GM11168 (cell line): ENCODE results near the gene FGF11.

Source experiments
- in situ Hi-C: fragments of 300-500 bp; cut with MboI; formaldehyde crosslinking; loops from one replicate; pipeline ENCODE4 v1.12.0; 2022; ENCODE audit warnings: low sequenced_read_pairs; ENCODE audit not compliant: unreplicated experiment

Gene FGF11

DNA sequence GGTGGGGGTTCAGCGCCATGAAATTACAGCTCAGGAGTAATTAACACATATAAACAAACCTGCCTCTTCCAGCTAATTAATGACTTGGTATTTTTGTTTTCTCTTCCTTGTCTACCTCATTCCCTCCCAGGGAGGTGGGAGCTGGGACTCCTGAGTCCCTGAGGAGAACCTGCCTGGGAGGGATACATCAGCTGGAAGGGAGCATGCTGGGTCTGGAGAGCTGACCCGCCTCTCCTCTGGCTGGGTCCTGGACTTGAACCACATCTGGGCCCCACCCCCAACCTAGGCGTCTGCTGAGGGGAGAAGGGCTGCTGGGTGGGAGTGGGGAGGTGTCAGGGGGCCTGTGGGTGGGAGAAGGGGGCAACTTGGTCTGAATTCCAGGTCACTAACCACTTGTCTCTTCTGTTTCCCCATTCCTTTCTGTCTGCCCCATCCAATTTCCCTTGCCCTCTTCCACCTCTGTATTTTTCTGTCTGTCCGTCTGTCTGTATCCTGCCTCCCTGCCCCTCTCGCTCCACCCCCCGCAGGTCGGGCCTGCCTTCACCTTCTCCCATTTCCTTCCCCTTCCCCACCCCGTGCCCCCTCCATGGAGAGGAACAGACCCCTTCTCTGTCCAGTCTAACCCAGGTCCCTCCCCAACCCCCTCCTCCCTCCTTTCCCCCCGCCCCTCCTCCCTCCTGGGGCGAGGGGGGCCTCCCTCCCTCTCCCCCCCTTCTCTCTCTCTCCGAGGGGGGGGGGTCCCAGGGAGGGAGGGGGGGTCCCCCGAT, 31.6 kb upstream of the FGF11 start, which contains the start of gene NLGN2:
Gene NLGN2, plus strand, starts transcription at position 361 of the 767 bp plus-strand sequence. CDS start 411 bp downstream, outside the sequence.
- in situ Hi-C loops, result no loop called here

DNA sequence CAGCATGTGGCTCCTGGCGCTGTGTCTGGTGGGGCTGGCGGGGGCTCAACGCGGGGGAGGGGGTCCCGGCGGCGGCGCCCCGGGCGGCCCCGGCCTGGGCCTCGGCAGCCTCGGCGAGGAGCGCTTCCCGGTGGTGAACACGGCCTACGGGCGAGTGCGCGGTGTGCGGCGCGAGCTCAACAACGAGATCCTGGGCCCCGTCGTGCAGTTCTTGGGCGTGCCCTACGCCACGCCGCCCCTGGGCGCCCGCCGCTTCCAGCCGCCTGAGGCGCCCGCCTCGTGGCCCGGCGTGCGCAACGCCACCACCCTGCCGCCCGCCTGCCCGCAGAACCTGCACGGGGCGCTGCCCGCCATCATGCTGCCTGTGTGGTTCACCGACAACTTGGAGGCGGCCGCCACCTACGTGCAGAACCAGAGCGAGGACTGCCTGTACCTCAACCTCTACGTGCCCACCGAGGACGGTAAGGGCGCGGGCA, 31.0 kb upstream of the FGF11 start:
- in situ Hi-C loops, result no loop called here

- in situ Hi-C loops, result no loop called here
Measured at GRCh38 chr17:7408863-7409262, 30.4 kb upstream of the FGF11 start.

DNA sequence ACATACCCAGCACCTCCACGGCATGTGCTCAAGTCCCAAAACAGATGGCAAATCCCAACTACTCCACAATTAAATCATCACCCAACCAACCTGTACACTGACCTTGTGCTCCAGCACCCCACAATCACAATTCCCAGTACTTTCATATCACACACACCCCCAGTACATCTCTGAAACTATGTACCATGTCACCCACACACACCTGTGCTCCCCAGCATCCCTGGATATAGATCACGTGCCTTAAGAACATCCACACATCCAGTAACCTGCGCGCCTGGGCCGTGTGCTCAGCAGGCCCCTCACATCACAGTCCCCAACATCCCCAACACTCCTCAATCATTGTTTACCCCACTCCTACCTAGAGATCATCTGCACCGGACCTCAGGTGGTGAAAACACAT, 29.6 kb upstream of the FGF11 start:
- in situ Hi-C loops, result no loop called here

- in situ Hi-C loops, result no loop called here
Measured at GRCh38 chr17:7410634-7411426, 28.5 kb upstream of the FGF11 start.

DNA sequence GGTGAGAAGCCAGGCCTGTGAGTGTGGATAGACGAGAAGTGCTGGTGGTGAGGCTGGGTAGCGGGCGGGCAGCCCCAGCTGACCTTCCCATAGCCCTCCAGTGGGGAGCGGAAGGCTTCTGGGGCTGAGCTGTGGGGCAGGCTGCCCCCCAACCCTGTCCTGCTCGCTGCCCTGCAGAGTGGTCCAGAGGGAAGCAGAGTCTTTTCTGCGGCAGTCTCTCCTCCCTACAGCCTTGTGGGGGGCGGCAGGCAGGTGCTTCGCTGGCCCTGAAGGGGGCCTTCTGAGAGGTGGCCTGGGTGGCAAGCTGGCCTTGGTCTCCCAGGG, 27.9 kb upstream of the FGF11 start:
- in situ Hi-C loops, result no loop called here

DNA sequence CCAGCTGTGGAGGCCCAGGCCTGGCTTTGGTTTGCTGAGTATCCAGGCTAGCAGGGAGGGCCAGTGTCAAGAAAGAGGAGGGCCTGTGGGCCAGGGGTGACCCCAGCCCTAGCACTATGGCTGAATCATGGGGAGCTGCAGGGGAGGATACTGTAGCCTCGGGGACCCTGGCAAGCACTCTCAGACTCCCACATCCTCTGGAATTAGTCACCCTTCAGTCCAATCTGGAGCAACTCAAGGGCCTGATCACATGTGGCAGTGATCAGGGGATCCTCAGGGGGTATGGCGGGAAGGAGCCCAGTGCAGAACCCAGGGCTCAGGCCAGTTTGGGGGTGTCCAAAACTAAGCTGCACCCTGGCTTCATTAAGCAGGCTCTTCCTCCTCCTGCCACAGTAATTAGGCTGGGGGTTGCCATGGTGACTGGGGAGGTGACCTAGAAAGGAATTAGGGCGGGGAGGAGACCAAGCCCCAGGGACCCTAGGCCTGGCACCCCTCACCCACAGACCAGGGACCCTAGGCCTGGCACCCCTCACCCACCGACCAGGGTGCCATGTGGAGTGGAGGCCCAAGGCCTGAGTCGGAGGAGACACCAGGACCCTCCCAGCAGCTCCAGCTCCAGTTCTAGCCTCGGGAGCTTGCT, 25.8 kb upstream of the FGF11 start:
- in situ Hi-C loops, result no loop called here

DNA sequence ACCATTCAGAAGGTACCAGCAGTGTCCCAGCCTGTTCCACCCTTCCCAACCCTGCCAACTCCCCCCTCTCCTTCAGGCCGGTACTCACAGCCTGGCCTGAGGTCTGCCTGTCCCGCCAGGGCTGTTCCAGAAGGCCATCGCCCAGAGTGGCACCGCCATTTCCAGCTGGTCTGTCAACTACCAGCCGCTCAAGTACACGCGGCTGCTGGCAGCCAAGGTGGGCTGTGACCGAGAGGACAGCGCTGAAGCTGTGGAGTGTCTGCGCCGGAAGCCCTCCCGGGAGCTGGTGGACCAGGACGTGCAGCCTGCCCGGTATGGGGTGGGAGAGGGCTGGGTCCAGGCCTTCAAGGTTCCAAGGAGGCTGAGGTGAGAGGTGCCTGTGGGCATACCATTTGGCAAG, 24.5 kb upstream of the FGF11 start:
- in situ Hi-C loops, result no loop called here

DNA sequence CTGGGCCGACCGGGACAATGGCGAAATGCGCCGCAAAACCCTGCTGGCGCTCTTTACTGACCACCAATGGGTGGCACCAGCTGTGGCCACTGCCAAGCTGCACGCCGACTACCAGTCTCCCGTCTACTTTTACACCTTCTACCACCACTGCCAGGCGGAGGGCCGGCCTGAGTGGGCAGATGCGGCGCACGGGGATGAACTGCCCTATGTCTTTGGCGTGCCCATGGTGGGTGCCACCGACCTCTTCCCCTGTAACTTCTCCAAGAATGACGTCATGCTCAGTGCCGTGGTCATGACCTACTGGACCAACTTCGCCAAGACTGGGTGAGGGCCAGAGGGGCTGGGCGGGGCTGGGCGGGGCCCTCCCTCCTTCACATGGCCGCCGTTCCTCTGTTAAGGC, 23.5 kb upstream of the FGF11 start:
- in situ Hi-C loops, result no loop called here

DNA sequence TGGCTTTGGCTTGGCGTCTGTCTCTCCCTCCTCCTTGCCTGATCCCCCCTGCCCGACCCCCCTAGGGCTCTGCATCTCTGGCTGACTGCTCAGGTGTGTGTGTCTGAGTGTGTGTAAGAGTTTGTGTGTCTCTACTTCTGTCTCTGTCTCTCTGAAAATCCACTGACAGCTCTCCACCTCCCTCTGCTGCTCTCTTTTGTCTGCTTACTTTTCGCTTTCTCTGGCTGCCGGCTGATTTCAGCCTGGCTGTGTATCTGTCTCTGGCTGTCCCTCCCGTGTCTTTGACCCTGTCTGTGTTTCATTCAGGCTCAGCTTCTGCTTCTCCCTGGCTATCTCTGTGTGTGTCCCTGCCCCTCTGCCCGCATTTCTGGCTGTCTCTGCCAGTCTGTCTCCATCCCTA, 23.0 kb upstream of the FGF11 start:
- in situ Hi-C loops, result no loop called here

- in situ Hi-C loops, result no loop called here
Measured at GRCh38 chr17:7417056-7417655, 22.2 kb upstream of the FGF11 start.

DNA sequence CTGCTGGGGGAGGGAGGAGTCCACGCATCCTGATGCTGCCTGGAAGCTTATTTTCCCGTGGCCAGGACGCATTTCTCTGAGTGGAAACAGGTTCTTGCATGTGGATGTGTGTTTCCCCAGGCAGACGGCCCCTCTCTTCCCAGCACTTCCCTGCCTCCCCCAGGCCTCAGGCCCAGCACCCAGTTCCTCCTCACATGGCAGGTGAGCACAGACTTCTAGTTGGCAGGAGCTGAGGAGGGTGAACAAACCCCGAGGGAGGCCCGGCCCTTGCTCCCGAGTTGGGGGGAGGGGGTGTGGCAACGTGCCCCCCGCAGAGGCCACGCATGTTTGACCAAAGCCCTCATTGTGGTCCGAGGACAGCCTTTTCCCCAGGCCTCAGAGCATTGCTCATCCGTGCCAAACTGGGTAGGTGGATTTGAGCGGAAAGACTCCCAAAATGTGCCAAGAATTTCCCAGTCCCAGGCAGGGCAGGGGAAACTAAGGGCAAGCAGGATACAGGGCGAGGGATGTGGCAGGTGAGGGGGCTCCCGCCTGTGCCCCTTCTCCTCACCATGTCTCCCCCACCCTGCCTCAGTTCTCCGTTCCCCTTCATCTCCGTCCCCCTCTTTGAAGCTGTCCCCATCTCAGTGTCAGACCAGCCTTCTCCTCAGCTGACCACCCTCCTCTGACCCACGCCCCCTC, 20.7 kb upstream of the FGF11 start:
- in situ Hi-C loops, result no loop called here

GRCh38 chr17:7419819-7420610, 19.3 kb upstream of the FGF11 start, which contains the start of gene SPEM1:
SPEM1 (plus strand) TSS chr17:7420324; CDS start chr17:7420385, 61 bp downstream.
- in situ Hi-C loops, result no loop called here

GRCh38 chr17:7421186-7421585, 18.1 kb upstream of the FGF11 start:
- in situ Hi-C loops, result no loop called here

DNA sequence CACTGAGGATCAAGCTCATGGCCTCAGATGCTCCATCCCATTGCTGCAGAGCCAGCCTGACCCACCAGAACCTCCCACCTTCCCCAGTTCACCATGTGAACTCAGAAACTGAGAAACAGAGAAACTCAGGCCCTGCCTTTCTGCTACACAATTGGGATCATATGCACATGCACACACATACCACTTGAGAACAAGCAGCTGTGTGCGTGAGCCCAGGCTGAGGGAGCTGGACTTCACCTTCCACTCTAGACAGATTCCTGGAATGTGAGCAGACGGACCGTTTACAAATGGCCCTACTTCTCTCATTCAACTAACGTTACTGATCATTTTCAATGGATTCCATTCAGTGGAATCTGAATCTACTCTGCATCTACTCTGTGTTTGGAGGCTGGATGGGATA, 15.6 kb upstream of the FGF11 start:
- in situ Hi-C loops, result no loop called here

- in situ Hi-C loops, result no loop called here
Measured at GRCh38 chr17:7425316-7425715, 14.0 kb upstream of the FGF11 start, which contains the start of gene SPEM2. SPEM2 (plus strand) TSS chr17:7425616; CDS start chr17:7425689, 73 bp downstream.

- in situ Hi-C loops, result no loop called here
Measured at GRCh38 chr17:7425756-7426155, 13.6 kb upstream of the FGF11 start.

GRCh38 chr17:7426203-7426863, 13.0 kb upstream of the FGF11 start:
- in situ Hi-C loops, result no loop called here
